Body of pancreas (tissue), 4 donors: ENCODE measurements around the gene PECR. TPM values are rescaled to one million over a fixed set of nuclear protein-coding genes. Genes with fewer than 3 reads are reported as not detected.

Experiments
- ATAC-seq: fragments of 150-250 bp; one replicate; pipeline ENCODE4 v1.9.1; 2016
- DNase-seq, 4 donors: peaks; one replicate each; pipeline ENCODE4 v3.0.0-alpha.2; 2019
- H3K27ac ChIP-seq, 4 donors: fragments of 200-600 bp; sonication (generic); 1 replicate in 3 of 4; 2 replicates in 1 of 4; pipeline versions ENCODE4 v1.5.1 to v1.6.1; 2016 to 2019; ENCODE audit warnings: mild to moderate bottlenecking in 1 of 4, mixed read lengths in 1 of 4, moderate library complexity in 1 of 4
- H3K27me3 ChIP-seq, 2 donors: fragments of 200-600 bp; sonication (generic); one replicate each; pipeline ENCODE4 v1.6.0; 2016; ENCODE audit warnings: mild to moderate bottlenecking in 1 of 2
- H3K36me3 ChIP-seq, 2 donors: fragments of 200-600 bp; sonication (generic); replicated peaks in 1 of 2; 2 replicates each; pipeline ENCODE4 v1.5.1; 2016; ENCODE audit warnings: low read depth in 2 of 2; ENCODE audit not compliant: insufficient read depth in 1 of 2
- H3K4me1 ChIP-seq: fragments of 200-600 bp; sonication (generic); one replicate; pipeline ENCODE4 v1.6.0; 2016
- H3K4me3 ChIP-seq, 2 donors: fragments of 200-600 bp; sonication (generic); 1 replicate in 1 of 2; 2 replicates in 1 of 2; pipeline ENCODE4 v1.5.1; 2016 to 2019
- H3K9me3 ChIP-seq, 3 donors: fragments of 200-600 bp; sonication (generic); 1 replicate in 2 of 3; 2 replicates in 1 of 3; pipeline ENCODE4 v1.5.1; 2016
- POLR2A ChIP-seq, 3 donors: fragments of 450-650 bp; IDR thresholded peaks; one replicate each; pipeline ENCODE4 v1.6.1; 2016; ENCODE audit warnings: antibody characterized with exemption in 3 of 3, mild to moderate bottlenecking in 2 of 3
- WGBS, 2 donors: methylation state at CpG; one replicate each; pipeline ENCODE4 v1.1.5; 2017; 5-methylcytosine and 5-hydroxymethylcytosine counted together
- intact Hi-C: fragments of 100-400 bp; cut with DNase I; formaldehyde crosslinking; loops from one replicate; pipeline ENCODE4 v1.15.1; 2023
- total RNA-seq, 2 donors: library from RNA; depleted of rRNA; stranded (reverse); fragments of >200 nt; gene quantifications; one replicate each; pipeline ENCODE4 v1.1.0, GENCODE V29; 2016
- TF ChIP-seq, protein P1 (sequence below), 7 experiments: fragments of 450-650 bp in 4 of 7; fragments of 200-600 bp in 3 of 7; sonication (generic) in 3 of 7; IDR thresholded peaks; one replicate each; pipeline ENCODE4 v1.5.1; 2016 to 2019; ENCODE audit warnings: antibody characterized with exemption in 7 of 7

PECR gene
- total RNA-seq, 2 donors from 2014 or later = 5.9 to 6.5 TPM

- 59 to 69% methylated on average over 13 of the region's 13 CpGs for WGBS, 2 donors
- Histone ChIP-seq H3K4me3 (no peak overlapping the region), H3K36me3 (peaks cover 0 to 2% of the 10 kb centered on the region in 2 donors), H3K27me3 (no peaks in the 10 kb centered on the region), H3K27ac (no peak overlapping the region), H3K9me3 (no peaks in the 10 kb centered on the region), H3K4me1 (peaks cover 23% of the 10 kb centered on the region)
- ATAC-seq (no peak), DNase-seq (no peak)
- intact Hi-C loops = no loop called here
- TF ChIP-seq, protein P1, sequence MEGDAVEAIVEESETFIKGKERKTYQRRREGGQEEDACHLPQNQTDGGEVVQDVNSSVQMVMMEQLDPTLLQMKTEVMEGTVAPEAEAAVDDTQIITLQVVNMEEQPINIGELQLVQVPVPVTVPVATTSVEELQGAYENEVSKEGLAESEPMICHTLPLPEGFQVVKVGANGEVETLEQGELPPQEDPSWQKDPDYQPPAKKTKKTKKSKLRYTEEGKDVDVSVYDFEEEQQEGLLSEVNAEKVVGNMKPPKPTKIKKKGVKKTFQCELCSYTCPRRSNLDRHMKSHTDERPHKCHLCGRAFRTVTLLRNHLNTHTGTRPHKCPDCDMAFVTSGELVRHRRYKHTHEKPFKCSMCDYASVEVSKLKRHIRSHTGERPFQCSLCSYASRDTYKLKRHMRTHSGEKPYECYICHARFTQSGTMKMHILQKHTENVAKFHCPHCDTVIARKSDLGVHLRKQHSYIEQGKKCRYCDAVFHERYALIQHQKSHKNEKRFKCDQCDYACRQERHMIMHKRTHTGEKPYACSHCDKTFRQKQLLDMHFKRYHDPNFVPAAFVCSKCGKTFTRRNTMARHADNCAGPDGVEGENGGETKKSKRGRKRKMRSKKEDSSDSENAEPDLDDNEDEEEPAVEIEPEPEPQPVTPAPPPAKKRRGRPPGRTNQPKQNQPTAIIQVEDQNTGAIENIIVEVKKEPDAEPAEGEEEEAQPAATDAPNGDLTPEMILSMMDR (IDR thresholded peaks at IDR 0.05) = no peak
- no peak for TF ChIP-seq POLR2A (IDR thresholded peaks at IDR 0.05)
These were observed 26.2 kb upstream of the PECR start for GRCh38 chr2:216107760-216108159.

DNA sequence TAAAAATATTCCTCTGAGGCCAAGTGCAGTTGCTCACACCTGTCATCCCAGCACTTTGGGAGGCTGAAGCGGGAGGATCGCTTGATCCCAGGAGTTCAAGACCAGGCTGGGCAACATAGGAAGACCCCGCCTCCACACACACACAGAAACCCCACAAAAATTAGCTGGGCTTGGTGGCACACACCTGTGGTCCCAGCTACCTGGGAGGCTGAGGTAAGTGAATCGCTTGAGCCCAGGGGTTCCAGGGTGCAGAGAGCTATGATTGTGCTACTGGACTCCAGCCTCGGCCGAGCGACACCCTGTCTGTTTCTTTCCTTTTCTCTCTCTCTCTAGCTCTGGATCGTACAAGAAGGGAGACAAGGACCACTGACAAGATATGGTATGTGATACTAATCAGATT is 25.7 kb upstream of the PECR start:
- no peak overlapping the region for H3K4me3 ChIP-seq
- ATAC-seq (no peak), DNase-seq (no peak)
- TF ChIP-seq, protein P1 (IDR thresholded peaks at IDR 0.05) = no peak
- no peak for TF ChIP-seq POLR2A (IDR thresholded peaks at IDR 0.05)
- 88 to 91% methylated on average over 8 of the region's 8 CpGs for WGBS, 2 donors
- H3K27ac ChIP-seq = no peak overlapping the region
- no peaks in the 10 kb centered on the region for H3K27me3 ChIP-seq
- peaks cover 0 to 2% of the 10 kb centered on the region in 2 donors for H3K36me3 ChIP-seq
- no peaks in the 10 kb centered on the region for H3K9me3 ChIP-seq
- H3K4me1 ChIP-seq = peaks cover 22% of the 10 kb centered on the region
- intact Hi-C loops = no loop called here

- no peak for ATAC-seq
These were observed 23.1 kb upstream of the PECR start for GRCh38 chr2:216104691-216105090.

DNA sequence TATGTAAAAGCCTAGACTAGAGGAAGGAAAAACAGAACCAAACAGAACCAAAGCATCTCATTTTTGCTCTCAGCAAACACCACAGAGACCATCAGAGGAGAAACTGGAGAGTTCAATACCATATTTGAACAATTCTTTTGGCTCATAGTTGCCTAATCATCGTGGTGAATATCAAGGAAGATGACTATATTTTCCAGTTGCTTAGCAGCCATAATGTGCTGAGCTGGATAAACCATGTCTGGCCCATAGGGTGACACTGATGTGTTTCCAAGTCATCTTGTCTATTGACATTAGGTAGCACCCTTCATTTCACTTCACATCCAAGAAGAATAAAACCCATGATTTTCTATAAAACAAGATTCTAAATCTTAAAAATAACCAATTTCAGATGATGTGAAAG is 21.6 kb upstream of the PECR start:
- WGBS, 2 donors = 27 to 40% methylated on average over 1 of the region's 1 CpG
- TF ChIP-seq, protein P1 (IDR thresholded peaks at IDR 0.05) = no peak
- no peak for TF ChIP-seq POLR2A (IDR thresholded peaks at IDR 0.05)
- Histone ChIP-seq H3K27me3 (no peaks in the 10 kb centered on the region), H3K4me1 (no peaks in the 10 kb centered on the region), H3K4me3 (no peak overlapping the region), H3K36me3 (no peaks in the 10 kb centered on the region), H3K27ac (no peak overlapping the region), H3K9me3 (no peaks in the 10 kb centered on the region)
- intact Hi-C loops = no loop called here
- DNase-seq = no peak
- ATAC-seq = no peak

More at GRCh38 chr2:216104691-216105090, 23.1 kb upstream of the PECR start:
- Histone ChIP-seq H3K36me3 (no peaks in the 10 kb centered on the region), H3K27me3 (no peaks in the 10 kb centered on the region), H3K4me3 (no peak overlapping the region), H3K9me3 (no peaks in the 10 kb centered on the region), H3K4me1 (peaks cover 3% of the 10 kb centered on the region), H3K27ac (no peak overlapping the region)
- no peak for TF ChIP-seq POLR2A (IDR thresholded peaks at IDR 0.05)
- TF ChIP-seq, protein P1 (IDR thresholded peaks at IDR 0.05) = no peak
- no peak for DNase-seq
- intact Hi-C loops = no loop called here
- 71 to 77% methylated on average over 3 of the region's 3 CpGs for WGBS, 2 donors

GRCh38 chr2:216101109-216101508 is 19.5 kb upstream of the PECR start:
- Histone ChIP-seq H3K4me1 (no peaks in the 10 kb centered on the region), H3K4me3 (no peak overlapping the region), H3K27me3 (no peaks in the 10 kb centered on the region), H3K27ac (no peak overlapping the region), H3K9me3 (no peaks in the 10 kb centered on the region), H3K36me3 (no peaks in the 10 kb centered on the region)
- DNase-seq = no peak
- no peak for ATAC-seq
- WGBS, 2 donors = 82 to 86% methylated on average over 4 of the region's 4 CpGs
- intact Hi-C loops = no loop called here
- no peak for TF ChIP-seq POLR2A (IDR thresholded peaks at IDR 0.05)
- TF ChIP-seq, protein P1 (IDR thresholded peaks at IDR 0.05) = no peak
